CD4-positive, alpha-beta T cell treated with Interferon gamma for 1 hour (primary cell): Measurements from ENCODE around the gene SULT1A2.
"Not testable (repeated sequence)": the region's sequence is repeated elsewhere in the genome, so short reads cannot be mapped to it uniquely, and the experiment has no call there.

ENCODE experiments used
- DNase-seq: peaks from one replicate; pipeline ENCODE4 v3.0.0-alpha.2; 2020

SULT1A2 gene

DNA sequence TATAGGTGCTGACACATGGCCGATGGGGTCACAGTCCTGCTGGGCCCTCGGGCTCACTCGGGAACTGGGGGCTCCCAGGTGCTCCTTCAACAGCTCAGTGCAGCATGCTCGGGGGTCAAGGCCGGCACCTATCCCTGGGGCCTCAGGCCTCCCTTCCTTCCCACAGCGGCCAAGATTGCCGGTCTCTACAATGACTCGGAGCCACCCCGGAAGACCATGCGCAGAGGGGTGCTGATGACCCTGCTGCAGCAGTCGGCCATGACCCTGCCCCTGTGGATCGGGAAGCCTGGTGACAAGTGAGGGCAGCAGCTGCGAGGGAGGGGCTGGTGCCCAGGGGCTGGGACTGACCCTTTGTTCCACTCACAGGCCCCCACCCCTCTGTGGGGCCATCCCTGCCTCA is 6.9 kb downstream of the SULT1A2 start:
- no peak for DNase-seq

DNA sequence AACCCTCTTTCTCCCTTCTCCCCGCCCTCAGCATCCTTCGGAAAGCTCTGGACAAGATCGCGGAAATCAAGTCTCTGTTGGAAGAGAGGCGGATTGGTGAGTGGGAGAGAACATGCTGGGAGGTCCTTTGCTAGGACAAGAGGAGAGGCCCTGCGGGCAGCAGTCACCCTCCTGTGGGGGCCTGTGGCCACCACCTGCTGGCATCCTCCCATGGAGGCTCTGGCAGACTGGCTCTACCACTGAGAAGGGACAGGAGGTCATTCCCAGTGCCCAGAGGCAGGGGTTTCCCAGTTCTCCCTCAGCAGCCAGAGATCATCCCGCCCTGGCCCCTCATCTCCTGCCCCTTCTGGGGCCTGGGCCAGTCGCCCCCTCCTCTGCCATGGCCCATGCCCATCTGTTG is 7.8 kb downstream of the SULT1A2 start:
- DNase-seq = no peak

DNA sequence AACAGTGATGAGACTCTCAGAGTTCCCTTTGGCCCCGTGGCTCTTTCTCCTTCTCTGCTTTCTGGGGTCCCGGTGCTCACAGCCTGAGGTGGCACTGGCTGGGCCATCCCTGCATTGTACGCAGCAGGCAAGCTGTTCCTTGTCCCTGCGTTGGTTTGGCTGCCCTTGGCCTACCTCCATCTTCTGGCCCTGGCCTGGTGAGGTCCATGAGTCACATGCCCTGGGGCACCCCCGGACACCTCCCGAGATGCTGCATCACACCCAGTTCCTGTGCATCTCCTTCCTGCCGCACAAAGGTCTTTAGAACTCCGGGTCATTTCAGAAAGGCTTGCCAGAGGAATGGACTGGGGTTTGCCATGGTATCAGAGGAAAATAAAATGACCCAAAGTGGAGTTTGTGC is 9.5 kb downstream of the SULT1A2 start:
- DNase-seq = no peak

DNA sequence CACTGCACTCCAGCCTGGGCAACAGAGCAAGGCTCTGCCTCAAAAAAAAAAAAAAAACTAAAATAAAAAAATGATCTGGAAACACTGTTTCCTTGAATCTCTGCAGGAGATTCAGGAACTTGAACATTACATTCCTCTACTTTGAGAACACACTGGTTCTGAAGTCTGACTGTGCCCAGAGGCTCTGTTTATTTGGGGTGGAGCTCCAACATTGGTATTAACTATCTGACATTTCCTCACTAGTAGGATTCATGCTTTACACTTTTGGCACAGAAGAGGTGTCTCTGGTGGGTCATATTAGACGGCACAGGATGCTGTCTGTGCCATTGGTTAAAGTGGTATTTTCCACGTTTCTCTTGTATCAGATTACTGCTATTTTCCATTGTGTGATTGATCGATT is 10.4 kb downstream of the SULT1A2 start:
- no peak for DNase-seq

DNA sequence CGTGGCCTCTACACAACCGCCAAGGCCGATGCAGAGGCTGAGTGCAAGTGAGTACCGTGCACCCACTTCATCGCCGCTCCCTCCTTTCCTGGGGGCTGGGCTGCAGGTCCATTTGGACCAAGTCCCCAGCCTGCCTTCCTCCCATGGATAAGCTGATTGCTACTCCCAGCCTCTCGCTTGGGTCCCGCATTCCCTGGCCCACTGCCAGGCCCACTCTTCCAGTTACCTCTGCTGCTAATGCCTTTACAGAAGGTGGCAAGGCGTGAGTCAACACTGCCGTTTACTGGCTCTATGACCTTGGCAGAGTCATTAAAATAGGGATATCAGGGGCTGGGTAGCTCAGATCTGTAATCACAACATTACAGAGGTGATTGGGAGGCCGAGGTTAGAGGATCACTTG is 11.2 kb downstream of the SULT1A2 start:
- no peak for DNase-seq

DNA sequence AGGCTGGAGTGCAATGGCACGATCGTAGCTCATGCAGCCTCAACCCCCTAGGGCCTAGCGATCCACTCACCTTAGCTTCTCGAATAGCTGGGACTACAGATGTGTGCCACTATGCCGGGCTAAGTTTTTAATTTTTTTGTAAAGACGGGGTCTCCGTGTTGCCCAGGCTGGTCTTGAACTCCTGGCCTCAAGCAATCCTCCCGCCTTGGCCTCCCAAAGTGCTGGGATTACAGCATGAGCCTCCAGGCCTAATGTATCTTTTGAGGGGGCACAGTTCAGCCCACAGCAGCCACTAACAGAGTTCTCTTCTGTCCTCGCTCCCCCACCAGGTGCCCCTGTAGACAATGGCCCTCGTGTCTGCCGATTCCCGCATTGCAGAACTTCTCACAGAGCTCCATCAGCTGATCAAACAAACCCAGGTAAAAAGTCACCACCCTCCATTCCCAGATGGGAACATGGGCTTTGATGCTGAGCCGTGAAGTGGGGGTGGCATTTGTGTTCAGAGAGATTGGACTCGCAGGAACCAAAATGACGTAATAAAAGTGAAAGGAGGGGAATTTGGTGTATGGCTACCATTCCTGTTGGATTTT is 16.0 kb downstream of the SULT1A2 start:
- DNase-seq = no peak

DNA sequence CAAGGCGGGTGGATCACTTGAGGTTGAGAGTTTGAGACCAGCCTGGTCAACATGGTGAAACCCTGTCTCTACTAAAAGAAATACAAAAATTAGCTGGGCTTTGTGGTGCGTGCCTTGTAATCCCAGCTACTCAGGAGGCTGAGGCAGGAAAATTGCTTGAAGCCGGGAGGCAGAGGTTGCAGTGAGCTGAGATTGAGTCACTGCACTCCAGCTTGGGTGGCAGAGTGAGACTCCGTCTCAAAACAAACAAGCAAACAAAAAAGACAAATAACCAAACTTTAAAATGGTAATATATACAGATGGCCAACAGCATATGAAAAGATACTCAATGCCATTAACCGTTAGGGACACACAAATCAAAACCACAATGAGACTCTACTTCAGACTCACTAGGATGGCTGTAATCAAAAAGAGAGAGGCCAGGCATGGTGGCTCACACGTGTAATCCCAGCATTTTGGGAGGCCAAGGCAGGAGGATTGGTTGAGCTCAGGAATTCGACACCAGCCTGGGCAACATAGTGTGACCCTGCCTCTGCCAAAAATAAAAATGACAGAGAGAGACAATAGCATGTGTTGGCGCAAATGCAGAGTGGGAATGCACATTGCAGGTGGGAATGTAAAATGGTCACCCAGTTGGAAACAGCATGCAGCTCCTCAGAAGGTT is 21.3 kb downstream of the SULT1A2 start:
- DNase-seq = no peak

DNA sequence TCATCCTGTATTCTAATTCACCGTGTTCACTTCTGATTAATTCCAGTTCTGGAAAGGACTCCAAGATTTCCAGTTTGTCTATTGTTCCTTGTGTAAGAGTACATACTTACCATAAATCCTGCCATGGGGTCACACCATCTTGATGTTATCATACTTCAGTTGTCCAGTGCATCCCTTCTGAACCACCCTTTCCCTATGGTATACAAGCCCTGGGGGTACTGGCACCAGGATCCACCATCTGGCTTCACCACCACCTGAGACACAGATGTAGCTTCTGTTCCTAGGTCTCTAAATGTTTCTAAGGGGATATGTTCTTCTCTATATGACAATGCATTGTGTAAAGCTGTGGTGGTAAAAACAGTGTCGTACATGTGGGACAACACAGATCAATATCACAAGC is 21.9 kb downstream of the SULT1A2 start:
- no peak for DNase-seq

DNA sequence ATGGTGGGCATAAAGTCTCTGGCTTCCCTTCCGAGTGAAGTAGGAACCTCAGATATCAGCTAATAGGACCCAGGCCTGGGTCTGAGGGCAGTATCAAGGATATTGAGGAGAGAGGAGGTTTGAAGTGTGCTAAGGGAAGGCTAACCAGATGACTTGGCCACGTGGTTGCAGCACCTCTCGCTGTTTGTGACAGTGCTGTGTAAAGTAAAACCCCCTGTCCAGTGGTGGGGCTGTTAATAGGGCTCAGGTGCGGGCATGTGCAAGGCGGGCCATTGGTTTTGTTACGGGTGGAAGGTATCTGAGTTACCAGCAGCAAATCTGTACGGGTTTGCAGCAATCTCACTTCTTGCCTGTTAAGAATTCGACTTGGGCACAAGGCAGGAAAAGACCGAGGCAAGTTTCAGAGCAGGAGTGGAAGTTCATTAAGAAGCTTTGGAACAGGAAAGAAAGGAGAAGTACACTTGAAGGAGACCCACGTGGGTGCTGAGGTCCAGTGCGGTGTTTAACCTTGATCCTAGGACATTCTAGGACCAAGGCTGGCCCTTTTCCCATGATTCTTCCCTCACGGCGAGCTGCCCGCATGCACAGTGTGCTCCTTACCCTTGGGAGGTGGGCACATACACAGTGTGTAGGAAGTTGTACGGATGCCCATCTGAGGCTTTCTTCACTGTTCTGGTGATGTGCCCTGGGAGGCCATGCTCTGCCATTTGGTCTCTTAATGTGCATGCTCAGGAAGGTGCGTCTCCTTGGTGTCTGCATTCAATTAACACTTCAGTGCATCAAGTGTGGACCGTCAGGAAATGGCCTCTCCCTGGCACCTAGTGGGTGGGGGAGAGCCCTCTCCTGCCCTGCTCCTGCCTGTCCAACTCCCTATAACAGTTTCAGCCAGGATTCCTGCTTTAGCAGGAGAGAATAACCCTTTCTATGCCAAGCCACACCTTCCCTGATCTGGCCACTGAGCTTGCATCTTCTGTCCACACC is 22.8 kb downstream of the SULT1A2 start:
- DNase-seq = no peak

DNA sequence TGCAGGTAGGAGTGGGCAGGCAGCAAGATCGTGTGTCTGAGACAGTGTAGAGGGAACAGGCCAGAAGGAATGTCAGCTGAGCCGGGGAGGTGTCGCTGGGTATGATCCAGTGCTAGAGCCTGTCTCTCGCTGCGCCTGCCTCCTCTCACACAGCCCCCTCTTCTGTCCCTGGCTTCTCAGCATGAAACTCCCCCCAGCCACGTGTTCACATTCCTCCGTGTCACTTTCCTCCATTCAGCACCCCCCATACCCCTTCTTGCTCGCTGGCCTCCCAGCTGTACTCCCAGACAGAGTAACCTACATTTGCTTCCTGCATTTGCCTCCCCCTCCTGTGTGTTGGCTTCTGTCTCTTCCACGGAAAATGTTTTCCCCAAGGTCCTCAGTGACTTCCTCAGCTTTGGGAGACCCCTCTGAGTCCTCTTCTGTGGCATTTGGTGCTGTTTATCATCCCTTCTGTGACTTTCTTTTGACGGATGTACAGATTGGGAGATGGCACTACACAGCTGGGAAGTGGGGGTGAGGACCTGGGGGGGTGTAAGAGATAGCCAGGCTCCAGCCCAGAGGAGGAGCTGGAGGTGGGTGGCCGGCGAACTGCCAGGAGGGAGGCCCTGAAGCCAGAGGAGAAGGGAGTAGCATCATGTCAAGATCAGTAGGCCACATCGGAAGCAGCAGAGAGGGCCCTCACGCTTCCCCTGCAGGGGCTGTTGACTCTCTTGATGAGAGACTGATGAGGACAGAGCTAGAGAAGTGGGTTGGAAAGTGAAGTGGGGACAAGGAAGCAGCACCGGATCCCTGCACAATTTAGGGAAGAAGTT is 23.9 kb downstream of the SULT1A2 start:
- DNase-seq = no peak

DNA sequence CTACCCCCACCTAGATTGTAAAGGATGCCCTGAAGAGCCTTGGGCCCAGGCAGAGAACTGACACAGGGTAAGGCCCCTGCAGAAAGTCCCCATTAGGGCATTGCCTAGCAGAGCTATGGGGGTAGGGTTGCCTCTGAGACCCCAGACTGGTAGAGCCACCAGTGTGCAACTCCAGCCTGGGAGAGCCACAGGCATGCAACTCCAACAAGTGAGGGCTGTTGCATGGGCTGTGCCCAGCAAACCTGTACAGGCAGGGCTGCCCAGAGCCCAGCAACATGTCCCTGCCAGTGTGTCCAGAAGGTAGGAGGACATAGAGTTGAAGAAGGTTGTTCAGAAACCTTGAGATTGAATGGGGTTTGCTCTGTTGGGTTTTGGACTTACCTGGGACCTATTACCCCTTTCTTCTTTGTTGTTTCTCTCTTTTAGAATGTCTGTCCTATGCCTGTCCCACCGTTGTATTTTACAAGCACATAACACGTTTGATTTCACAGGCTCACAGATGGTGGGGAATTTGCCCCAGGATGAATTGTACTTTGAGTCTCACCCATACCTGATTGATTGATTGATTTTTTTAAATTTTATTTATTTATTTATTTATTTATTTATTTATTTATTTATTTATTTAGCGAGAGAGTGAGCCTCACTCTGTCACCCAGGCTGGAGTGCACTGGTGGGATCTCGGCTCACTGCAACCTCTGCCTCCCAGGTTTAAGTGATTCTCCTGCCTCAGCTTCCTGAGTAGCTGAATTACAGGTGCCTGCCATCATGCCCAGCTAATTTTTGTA is 26.7 kb downstream of the SULT1A2 start:
- DNase-seq = no peak

DNA sequence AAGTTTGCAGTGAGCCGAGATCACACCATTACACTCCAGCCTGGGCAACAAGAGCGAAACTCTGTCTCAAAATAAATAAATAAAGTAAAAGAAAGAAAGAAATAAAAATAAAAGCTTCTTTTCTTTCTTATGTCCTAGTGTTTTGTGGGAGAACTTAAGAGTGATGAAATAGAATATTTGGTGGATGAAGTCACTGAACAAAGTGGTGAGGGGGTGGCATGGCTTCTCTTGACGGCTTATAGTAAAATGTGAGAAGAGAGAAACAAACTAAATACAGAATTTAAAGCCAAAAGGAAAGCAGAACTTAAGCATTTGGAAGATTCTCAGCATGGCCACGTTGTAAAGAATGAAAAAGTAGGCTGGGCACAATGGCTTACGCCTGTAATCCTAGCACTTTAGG is 27.8 kb downstream of the SULT1A2 start:
- DNase-seq = no peak

DNA sequence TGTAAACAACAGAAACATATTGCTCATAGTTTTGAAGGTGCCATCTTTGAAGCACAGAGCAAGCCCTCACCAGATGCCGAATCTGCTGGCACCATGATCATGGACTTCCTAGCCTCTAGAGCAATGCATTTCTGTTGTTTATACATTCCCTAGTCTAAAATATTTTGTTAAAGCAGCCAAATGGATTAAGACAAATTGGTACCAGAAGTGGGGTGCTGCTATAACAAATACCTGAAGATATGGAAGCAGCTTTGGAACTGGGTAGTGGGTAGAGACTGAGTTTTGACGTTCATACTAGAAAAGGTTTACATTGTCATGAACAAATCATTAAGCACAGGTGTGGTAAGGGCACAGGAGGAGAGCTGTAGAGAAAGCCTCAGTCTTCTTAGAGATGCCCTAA is 29.6 kb downstream of the SULT1A2 start:
- DNase-seq = no peak

DNA sequence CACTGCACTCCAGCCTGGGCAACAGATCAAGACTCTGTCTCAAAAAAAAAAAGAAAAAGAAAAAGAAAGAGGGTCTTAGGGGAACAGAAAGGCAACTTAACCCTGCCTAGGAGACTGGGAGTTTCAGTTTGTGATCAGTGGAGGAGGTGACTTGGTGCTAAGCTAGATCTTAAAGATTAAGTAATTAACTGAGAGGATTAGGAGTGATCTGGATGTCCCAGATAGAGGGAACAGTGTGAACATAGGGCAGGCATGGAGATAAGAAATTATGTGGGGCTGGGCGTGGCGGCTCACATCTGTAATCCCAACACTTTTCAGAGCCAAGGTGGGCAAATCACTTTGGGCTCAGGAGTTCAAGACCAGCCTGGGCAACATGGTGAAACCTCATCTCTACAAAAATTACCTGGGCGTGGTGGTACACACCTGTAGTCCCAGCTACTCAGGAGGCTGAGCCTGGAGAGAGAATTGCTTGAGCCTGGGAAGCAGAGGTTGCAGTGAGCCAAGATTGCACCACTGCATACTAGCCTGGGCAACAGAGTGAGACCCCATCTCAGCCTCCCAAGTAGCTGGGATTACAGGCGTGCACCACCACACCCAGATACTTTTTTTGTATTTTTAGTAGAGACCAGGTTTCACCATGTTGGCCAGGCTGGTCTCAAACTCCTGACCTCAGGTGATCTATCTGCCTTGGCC is 30.5 kb downstream of the SULT1A2 start:
- not testable (repeated sequence) for DNase-seq

DNA sequence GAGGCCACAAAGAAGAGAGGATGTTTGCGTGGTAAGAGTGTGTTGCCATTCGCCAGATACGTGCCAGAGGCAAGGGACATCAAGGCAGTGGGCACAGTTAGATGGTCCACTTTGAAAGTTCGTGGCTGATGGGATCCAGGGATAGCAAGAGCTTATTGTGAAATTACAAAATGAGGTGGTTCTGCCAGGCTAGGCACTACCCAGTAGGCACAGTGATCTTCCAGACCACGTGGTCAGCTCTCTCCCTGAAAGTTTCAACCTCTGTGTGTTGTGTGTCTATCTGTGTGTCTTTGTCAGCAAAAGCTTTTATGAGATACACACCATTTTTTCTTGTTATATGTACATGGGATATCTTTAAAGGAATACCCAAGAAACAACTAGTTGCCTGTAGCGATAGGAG is 33.6 kb downstream of the SULT1A2 start:
- DNase-seq = no peak

DNA sequence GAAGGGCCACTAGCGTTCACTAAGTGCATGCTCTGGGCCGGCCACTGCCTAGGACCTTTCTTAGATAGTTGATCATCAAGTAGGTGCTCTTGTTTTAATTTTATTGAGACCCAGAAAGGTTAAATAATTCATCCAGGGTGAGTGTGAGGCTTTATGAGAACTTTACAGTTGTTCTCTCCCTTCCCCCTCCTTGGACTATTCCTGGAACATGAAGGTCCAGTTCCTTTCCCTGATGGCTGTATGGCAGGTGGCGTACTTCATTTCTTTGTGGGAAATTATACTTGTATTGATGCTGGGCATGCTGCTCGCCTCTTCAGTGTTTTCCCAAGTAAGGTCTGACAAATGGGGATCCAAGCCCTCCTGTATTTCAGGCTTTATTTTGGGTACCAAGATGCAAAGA is 34.7 kb downstream of the SULT1A2 start:
- no peak for DNase-seq

DNA sequence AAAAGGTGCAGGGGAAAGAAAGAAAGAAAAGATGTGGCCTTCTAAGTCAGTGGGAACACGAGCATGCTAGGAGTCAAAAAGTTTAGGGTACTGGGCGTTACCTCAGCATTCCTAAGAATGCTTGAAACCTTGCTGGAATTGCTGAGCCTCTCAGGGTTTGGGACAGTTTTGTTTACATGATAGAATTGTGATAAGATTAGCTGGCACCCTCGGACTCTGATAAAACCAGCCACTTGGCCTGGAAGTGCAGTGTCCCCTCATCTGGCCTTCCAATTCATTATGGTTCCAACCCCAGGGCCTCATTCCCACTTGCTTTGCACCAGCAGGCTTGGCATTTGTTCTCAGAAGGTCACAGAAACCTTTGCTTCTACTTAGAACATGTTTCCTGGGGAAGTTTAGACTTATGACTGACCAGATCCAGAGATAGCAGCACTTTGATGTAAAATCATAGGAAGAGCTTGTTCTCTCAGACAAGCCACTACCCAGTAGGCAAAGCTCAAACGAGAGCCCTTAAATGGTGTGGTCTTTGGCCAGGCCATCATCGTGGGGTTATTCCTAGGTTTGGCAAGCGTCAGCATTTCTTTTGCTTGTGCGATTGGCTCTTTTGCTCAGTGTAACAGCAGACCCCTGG is 35.2 kb downstream of the SULT1A2 start:
- no peak for DNase-seq

DNA sequence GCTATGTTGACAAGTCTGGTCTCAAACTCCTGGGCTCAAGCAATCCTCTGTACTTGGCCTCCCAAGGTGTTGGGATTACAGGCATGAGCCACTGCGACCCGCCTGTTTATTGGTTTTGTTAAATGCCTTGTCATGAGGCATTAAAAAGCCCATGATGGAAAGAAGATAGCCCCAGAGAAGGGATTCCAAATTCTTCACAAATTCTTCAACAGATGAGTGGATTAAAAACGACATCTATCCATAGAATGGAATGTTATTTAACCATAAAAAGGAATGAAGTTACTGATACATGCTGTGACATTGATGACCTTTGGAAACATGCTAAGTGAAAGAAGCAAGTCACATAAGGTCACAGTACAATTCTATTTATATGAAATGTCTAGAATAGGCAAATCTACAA is 38.4 kb downstream of the SULT1A2 start:
- no peak for DNase-seq

DNA sequence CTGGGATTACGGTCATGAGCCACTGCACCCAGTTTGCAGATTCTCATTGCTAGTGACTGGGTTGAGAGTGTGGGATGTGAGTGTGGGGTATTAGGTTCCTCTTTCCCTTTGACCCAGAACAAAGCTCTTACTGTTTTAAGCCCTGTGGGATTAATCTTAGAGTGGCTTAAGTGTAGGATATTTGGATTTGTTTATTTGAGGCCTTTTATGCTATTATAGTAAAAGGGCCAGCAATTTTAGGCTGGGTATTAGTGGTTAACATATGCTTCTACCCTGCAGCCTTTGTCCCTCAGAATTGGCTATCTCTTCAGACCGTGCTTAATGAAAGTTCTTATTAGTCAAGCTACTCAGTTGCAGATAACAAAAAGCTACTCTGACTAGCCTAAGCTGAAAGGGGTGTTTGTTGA is 39.9 kb downstream of the SULT1A2 start:
- no peak for DNase-seq

DNA sequence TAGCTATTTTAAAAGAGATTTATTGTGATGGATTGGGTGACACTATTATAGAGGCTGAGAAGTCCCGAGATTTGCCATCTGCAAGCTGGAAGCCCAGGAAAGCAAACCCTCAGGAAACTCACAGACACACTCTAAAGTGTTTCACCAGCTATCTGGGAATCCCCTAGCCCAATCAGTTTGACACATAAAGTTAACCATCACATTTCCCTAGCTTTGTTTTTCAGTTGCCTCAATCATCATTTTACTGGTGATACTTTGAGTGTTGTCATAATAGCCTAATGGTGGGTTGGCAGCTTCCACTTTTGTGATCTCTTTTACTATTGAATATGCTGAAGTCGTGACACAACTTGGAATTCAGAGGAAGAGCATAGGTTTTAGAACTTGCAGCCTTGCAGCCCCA is 41.3 kb downstream of the SULT1A2 start:
- DNase-seq = no peak
